IMR-90 (cell line): ENCODE measurements around the gene RET. TPM values are rescaled to one million over a fixed set of nuclear protein-coding genes. Genes with fewer than 3 reads are reported as not detected.

Experiments
- ATAC-seq: fragments of 200-7000 bp; cut with Tn5 transposase; 2 replicates; pipeline ENCODE4 v1.9.1; 2020; ENCODE audit warnings: low read depth, mild to moderate bottlenecking, moderate library complexity
- BruUV-seq: library from RNA; stranded (reverse); fragments of 400-500 nt; replicated peaks from 2 replicates; lab custom pipeline; 2021; lab: Mats Ljungman, UMichigan
- CTCF ChIA-PET: fragments of 300-600 bp; formaldehyde crosslinking; extraction: SDS; loops from one replicate; lab custom pipeline; 2021; ENCODE audit warnings: antibody characterized with exemption; lab: Yijun Ruan, JAX
- POLR2A ChIA-PET: fragments of 300-600 bp; sonication (Branson Sonifier 250); formaldehyde crosslinking; loops from one replicate; lab custom pipeline; 2022; ENCODE audit warnings: antibody characterized with exemption; ENCODE audit not compliant: unreplicated experiment; lab: Charles Lee
- DNase-seq: peaks from one replicate; pipeline ENCODE4 v3.0.0; 2013
- H2AFZ ChIP-seq: replicated peaks from 2 replicates; pipeline ENCODE3; 2013; ENCODE audit warnings: low read length, mild to moderate bottlenecking; ENCODE audit not compliant: poor library complexity
- H2AK5ac ChIP-seq: 2 replicates; pipeline ENCODE4 v1.6.1; 2013; ENCODE audit warnings: low read depth, low read length, inconsistent platforms
- H2AK9ac ChIP-seq: replicated peaks from 2 replicates; pipeline ENCODE3; 2013; ENCODE audit warnings: mild to moderate bottlenecking, low read depth, low read length, moderate library complexity; ENCODE audit not compliant: poor library complexity
- H2BK120ac ChIP-seq: 2 replicates; pipeline ENCODE4 v1.6.1; 2013; ENCODE audit warnings: low read depth, low read length, inconsistent platforms
- H2BK15ac ChIP-seq: 3 replicates; pipeline ENCODE4 v1.6.1; 2013; ENCODE audit warnings: low read depth, low read length, inconsistent platforms
- H2BK20ac ChIP-seq: 2 replicates; pipeline ENCODE4 v1.6.1; 2013; ENCODE audit warnings: low read depth, mild to moderate bottlenecking, inconsistent platforms, low read length, moderate library complexity
- H2BK5ac ChIP-seq: 2 replicates; pipeline ENCODE4 v1.6.1; 2013; ENCODE audit warnings: mild to moderate bottlenecking, low read depth, low read length, inconsistent platforms; ENCODE audit not compliant: poor library complexity, severe bottlenecking
- H3K14ac ChIP-seq: replicated peaks from 2 replicates; pipeline ENCODE4 v1.6.1; 2013; ENCODE audit warnings: low read depth, low read length, inconsistent platforms
- H3K18ac ChIP-seq: 2 replicates; pipeline ENCODE4 v1.6.1; 2013; ENCODE audit warnings: low read depth, low read length, control low read depth
- H3K23ac ChIP-seq: 2 replicates; pipeline ENCODE4 v1.6.1; 2013; ENCODE audit warnings: low read depth, low read length, inconsistent platforms
- H3K27ac ChIP-seq: 2 replicates; pipeline ENCODE4 v1.5.1; 2013; ENCODE audit warnings: mild to moderate bottlenecking, control low read depth, low read length; ENCODE audit not compliant: insufficient read depth
- H3K27me3 ChIP-seq: 2 replicates; pipeline ENCODE4 v1.6.1; 2013; ENCODE audit warnings: low read length; ENCODE audit not compliant: control insufficient read depth, insufficient read depth
- H3K36me3 ChIP-seq: 2 replicates; pipeline ENCODE4 v1.6.1; 2013; ENCODE audit warnings: low read length, mixed read lengths; ENCODE audit not compliant: control insufficient read depth, insufficient read depth
- H3K4ac ChIP-seq: 2 replicates; pipeline ENCODE4 v1.6.1; 2013; ENCODE audit warnings: low read depth, low read length, inconsistent platforms
- H3K4me1 ChIP-seq: 2 replicates; pipeline ENCODE4 v1.6.1; 2013; ENCODE audit warnings: low read length, mixed read lengths; ENCODE audit not compliant: control insufficient read depth, insufficient read depth
- H3K4me2 ChIP-seq: 2 replicates; pipeline ENCODE4 v1.6.1; 2013; ENCODE audit warnings: low read depth, mild to moderate bottlenecking, control low read depth, low read length, moderate library complexity
- H3K4me3 ChIP-seq: 2 replicates; pipeline ENCODE4 v1.5.1; 2013; ENCODE audit warnings: low read depth, mild to moderate bottlenecking, control low read depth, low read length, moderate library complexity; ENCODE audit not compliant: insufficient read depth
- H3K56ac ChIP-seq: 2 replicates; pipeline ENCODE4 v1.6.1; 2013; ENCODE audit warnings: low read length, inconsistent platforms; ENCODE audit not compliant: insufficient read depth; ENCODE audit errors: extremely low read depth
- H3K79me1 ChIP-seq, 2 experiments: 2 replicates each; pipeline ENCODE4 v1.6.1; 2013; ENCODE audit warnings: low read length in 2 of 2, inconsistent platforms in 1 of 2, low read depth in 1 of 2
- H3K9ac ChIP-seq: 2 replicates; pipeline ENCODE4 v1.6.1; 2013; ENCODE audit warnings: low read depth, low read length, control low read depth
- H3K9me1 ChIP-seq: 2 replicates; pipeline ENCODE4 v1.6.1; 2013; ENCODE audit warnings: low read length, inconsistent platforms; ENCODE audit not compliant: insufficient read depth
- H3K9me3 ChIP-seq: 2 replicates; pipeline ENCODE4 v1.6.1; 2013; ENCODE audit warnings: low read length; ENCODE audit not compliant: control insufficient read depth, insufficient read depth
- H4K20me1 ChIP-seq: 2 replicates; pipeline ENCODE4 v1.6.1; 2013; ENCODE audit warnings: low read length, inconsistent platforms; ENCODE audit not compliant: insufficient read depth
- H4K5ac ChIP-seq: 2 replicates; pipeline ENCODE4 v1.6.1; 2013; ENCODE audit warnings: mild to moderate bottlenecking, low read depth, low read length, control low read depth
- H4K8ac ChIP-seq, 2 experiments: 2 replicates each; pipeline ENCODE4 v1.6.1; 2013; ENCODE audit warnings: low read depth in 2 of 2, low read length in 2 of 2, control low read depth in 1 of 2, inconsistent platforms in 1 of 2
- H4K91ac ChIP-seq: 2 replicates; pipeline ENCODE4 v1.6.1; 2013; ENCODE audit warnings: low read depth, low read length, inconsistent platforms; ENCODE audit not compliant: insufficient read depth
- MXI1 ChIP-seq: IDR thresholded peaks from 2 replicates; pipeline ENCODE4 v1.6.1; 2012; ENCODE audit warnings: low read depth, mild to moderate bottlenecking, low read length, moderate library complexity, borderline replicate concordance
- WGBS, 2 experiments: methylation state at CpG; one replicate each; pipeline versions ENCODE4 v1.1.5 to v1.1.7; 2013; ENCODE audit warnings: missing lambda C conversion rate in 2 of 2; ENCODE audit not compliant: insufficient read length in 1 of 2; ENCODE audit errors: extremely low coverage in 2 of 2; 5-methylcytosine and 5-hydroxymethylcytosine counted together
- dilution Hi-C: fragments of 300-500 bp; cut with HindIII; formaldehyde crosslinking; loops from one replicate; pipeline ENCODE4 v1.14.3; 2018; ENCODE audit warnings: low sequenced_read_pairs; ENCODE audit not compliant: unreplicated experiment
- in situ Hi-C: fragments of 300-500 bp; cut with MboI; formaldehyde crosslinking; loops from 3 replicates; pipeline ENCODE4 v1.14.3; 2019; ENCODE audit warnings: low sequenced_read_pairs, inconsistent platforms, mixed read lengths
- intact Hi-C: fragments of 100-400 bp; cut with micrococcal nuclease; formaldehyde crosslinking; loops from 2 replicates; pipeline ENCODE4 v1.10.0; 2022
- polyA plus RNA-seq, 3 experiments: library from polyadenylated mRNA; depleted of rRNA; stranded (reverse); fragments of >200 nt; gene quantifications; 2 replicates each; pipeline ENCODE4 v1.2.3, GENCODE V29; 2012; ENCODE audit warnings: low replicate concordance in 1 of 3
- total RNA-seq: library from RNA; depleted of rRNA; stranded (reverse); fragments of >200 nt; gene quantifications from 2 replicates; pipeline ENCODE4 v1.2.3, GENCODE V29; 2012
- TF ChIP-seq, protein P1 (sequence below): conservative IDR thresholded peaks from 2 replicates; pipeline ENCODE4 v1.5.1; 2012; ENCODE audit warnings: mild to moderate bottlenecking, low read depth, low read length, improper control_type of control experiment

The RET gene
- total and polyA plus RNA-seq, 2 of the 4 experiments (the other 2 are of a cell fraction), result 0.10 to 0.18 TPM

DNA sequence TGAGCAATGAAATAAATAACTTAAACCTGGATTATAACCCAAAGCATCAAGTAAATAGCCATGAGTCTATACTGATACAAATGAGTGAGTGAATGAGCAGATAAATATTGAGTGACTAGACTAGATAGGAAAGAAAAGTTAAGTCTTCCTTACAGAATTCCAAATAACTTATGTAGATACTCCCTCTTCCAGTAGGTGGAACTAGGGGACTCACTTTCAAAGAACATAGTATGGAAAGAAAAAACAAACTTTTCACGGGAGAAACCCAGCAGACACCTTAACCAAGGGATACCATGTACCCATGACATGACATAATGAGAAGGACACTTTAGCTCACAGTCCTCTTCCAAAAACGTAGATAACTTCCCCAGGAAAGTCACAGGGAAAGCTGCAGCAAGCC lies 93.6 kb downstream of the RET start:
- Histone ChIP-seq H3K36me3 (peaks cover 19% of the 10 kb centered on the region), H3K9ac (no peak overlapping the region), H3K27me3 (no peaks in the 10 kb centered on the region), H2BK15ac (no peak overlapping the region), H2BK5ac (no peak overlapping the region), H3K18ac (no peak overlapping the region), H4K5ac (no peak overlapping the region), H2AFZ (no peak overlapping the region), H4K91ac (no peak overlapping the region), H4K20me1 (no peaks in the 10 kb centered on the region; the same call in 1 of the 2 replicates), H2AK5ac (no peak overlapping the region), H2BK20ac (no peak overlapping the region), H3K4me2 (no peak overlapping the region), H3K9me3 (no peaks in the 10 kb centered on the region), H3K4me3 (no peak overlapping the region), H2AK9ac (no peak overlapping the region), H3K23ac (no peak overlapping the region), H3K79me1 (peaks cover 16 to 18% of the 10 kb centered on the region in 2 experiments), H4K8ac (no peak overlapping the region), H3K27ac (no peak overlapping the region), H3K4ac (no peak overlapping the region), H2BK120ac (no peak overlapping the region), H3K14ac (no peak overlapping the region), H3K9me1 (peaks cover 6% of the 10 kb centered on the region; the same call in 1 of the 2 replicates), H3K4me1 (peaks cover 2% of the 10 kb centered on the region; the same call in 1 of the 2 replicates), H3K56ac (no peak overlapping the region)
- intact Hi-C loops, result no loop called here
- ChIA-PET CTCF (interaction anchor here (1.4 to 1.6 kb wide), 2 partner anchors 9 to 12 kb away, joined by 3 to 7 read pairs; no protein-coding TSS in a partner anchor), POLR2A (no interaction called here)
- WGBS, 2 experiments, result 86% methylated on average over 1 of the region's 2 CpGs; no CpG with 5 or more reads in 1 of the 2 experiments
- TF ChIP-seq, protein P1, sequence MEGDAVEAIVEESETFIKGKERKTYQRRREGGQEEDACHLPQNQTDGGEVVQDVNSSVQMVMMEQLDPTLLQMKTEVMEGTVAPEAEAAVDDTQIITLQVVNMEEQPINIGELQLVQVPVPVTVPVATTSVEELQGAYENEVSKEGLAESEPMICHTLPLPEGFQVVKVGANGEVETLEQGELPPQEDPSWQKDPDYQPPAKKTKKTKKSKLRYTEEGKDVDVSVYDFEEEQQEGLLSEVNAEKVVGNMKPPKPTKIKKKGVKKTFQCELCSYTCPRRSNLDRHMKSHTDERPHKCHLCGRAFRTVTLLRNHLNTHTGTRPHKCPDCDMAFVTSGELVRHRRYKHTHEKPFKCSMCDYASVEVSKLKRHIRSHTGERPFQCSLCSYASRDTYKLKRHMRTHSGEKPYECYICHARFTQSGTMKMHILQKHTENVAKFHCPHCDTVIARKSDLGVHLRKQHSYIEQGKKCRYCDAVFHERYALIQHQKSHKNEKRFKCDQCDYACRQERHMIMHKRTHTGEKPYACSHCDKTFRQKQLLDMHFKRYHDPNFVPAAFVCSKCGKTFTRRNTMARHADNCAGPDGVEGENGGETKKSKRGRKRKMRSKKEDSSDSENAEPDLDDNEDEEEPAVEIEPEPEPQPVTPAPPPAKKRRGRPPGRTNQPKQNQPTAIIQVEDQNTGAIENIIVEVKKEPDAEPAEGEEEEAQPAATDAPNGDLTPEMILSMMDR, result peak; percentile 26; the same call in 1 of the 2 replicates
- TF ChIP-seq MXI1, result no peak
- dilution Hi-C loops, result no loop called here
- in situ Hi-C loops, result no loop called here
- ATAC-seq (peak; percentile 35; the same call in 1 of the 2 replicates), DNase-seq (peak; percentile 30)
- BruUV-seq, result no TSS peak
